ENCODE measurements around the gene COMMD4.
A peak's percentile ranks its signal among the peaks of the same experiment; 100 is the strongest.
"Not testable (repeated sequence)": the region's sequence is repeated elsewhere in the genome, so short reads cannot be mapped to it uniquely, and the experiment has no call there.

Gene COMMD4

GRCh38 chr15:75332093-75332492 is 3.8 kb upstream of the COMMD4 start:
- not testable (repeated sequence) for DNase-seq (ENCODE audit: low spot score)

DNA sequence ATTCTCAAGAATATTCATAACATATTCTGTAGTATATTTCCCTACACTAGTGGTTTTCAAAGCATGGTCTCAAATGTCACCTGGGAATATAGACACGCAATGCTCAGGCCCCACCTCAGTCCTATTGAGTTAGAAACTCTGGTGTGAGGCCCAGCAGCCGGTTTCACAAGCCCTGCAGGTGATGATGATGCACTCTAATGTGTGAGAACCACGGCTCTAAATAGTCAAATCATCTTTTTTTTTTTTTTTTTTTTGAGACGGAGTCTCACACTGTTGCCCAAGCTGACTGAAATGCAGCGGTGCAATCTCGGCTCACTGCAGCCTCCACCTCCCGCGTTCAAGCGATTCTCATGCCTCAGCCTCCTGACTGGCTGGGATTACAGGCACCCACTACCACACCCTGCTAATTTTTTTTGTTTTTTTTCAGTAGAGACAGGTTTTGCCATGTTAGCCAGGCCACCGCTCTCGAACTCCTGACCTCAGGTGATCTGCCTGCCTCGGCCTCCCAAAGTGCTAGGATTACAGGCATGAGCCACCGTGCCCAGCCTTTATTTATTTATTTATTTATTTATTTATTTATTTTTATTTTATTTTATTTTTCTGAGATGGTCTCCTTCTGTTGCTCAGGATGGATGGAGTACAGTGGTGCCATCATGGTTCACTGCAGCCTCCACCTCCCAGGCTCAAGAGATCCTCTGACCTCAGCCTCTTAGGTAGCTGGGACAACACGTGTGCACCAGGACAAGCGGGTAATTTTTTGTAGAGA is 2.0 kb upstream of the COMMD4 start:
- DNase-seq (ENCODE audit: low spot score): not testable (repeated sequence)

- peak; percentile 4 for DNase-seq (ENCODE audit: low spot score)
Measured at GRCh38 chr15:75335313-75335704, 554 bp upstream of the COMMD4 start.

DNA sequence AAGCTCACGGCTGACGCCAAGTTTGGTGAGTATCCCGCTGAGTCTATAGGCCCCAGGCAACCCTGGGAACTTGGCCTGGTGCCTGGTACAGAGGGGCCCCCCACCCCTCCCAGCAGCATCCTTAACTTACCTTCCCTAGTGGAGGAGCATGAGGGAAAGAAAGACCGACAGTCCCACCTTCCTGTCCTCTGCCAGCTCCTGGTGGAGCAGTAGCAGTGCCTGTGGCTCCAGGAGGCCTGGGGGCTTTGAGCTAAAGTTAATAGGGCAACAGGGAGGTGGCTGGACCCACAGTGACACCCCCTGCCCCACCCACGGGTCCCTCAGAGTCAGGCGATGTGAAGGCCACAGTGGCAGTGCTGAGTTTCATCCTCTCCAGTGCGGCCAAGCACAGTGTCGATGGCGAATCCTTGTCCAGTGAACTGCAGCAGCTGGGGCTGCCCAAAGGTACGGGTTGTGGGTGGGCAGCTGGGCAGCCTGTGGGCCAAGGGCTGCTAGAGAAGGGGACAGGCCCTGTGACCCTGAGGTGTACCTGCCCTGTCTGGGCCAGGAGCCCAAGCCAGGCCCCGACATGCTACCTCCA is 2.9 kb downstream of the COMMD4 start:
- DNase-seq (ENCODE audit: low spot score): no peak

DNA sequence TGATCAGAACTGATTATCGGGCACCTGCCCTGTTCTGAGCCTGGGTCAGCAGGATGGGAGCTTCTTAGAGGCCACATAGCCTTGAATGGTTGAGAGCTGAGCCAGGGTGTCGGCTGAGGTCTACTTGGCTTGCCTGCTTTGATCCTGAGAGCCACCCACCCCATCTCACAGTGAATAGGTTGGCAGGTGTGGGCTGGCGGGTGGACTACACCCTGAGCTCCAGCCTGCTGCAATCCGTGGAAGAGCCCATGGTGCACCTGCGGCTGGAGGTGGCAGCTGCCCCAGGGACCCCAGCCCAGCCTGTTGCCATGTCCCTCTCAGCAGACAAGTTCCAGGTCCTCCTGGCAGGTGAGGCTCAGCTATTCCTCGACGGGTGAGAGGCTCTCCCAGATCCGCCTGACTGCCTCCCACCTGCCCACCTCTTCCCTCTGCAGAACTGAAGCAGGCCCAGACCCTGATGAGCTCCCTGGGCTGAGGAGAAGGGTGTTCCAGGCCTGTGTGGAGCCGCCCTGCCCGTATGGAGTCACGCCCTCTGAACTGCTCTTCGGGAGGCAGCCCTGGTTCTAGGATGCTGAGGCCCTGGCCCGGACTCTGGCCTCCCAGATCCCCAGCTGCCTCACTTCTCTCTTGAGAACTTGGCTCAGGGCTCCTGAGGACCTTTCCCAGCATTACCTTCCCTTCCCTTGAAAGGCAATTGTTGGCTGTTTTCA is 3.8 kb downstream of the COMMD4 start:
- DNase-seq (ENCODE audit: low spot score): no peak

- no peak for DNase-seq (ENCODE audit: low spot score)
Measured at GRCh38 chr15:75342221-75342620, 6.4 kb downstream of the COMMD4 start.

DNA sequence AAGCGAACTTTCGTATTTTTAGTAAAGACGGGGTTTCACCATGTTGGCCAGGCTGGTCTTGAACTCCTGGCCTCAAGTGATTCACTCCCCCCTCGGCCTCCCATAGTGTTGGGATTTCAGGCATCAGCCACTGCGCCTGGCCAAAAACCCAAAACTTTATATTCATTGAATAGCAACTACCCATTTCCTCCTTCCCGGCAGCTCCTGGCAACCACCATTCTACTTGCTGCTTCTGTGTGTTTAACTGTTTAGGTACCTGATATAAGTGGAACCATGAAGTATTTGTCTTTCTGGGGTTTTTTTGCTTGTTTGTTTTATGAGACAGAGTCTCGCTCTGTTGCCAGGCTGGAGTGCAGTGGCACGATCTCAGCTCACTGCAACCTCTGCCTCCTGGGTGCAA is 8.1 kb downstream of the COMMD4 start:
- not testable (repeated sequence) for DNase-seq (ENCODE audit: low spot score)

GRCh38 chr15:75346796-75347221 is 10.9 kb downstream of the COMMD4 start, which contains the start of gene NEIL1:
TSS of gene NEIL1 (plus strand) at chr15:75347039. CDS start at chr15:75348906, 1,867 bp downstream.
- no peak for DNase-seq (ENCODE audit: low spot score)

GRCh38 chr15:75347222-75348033 is 11.6 kb downstream of the COMMD4 start:
- DNase-seq (ENCODE audit: low spot score): no peak

DNA sequence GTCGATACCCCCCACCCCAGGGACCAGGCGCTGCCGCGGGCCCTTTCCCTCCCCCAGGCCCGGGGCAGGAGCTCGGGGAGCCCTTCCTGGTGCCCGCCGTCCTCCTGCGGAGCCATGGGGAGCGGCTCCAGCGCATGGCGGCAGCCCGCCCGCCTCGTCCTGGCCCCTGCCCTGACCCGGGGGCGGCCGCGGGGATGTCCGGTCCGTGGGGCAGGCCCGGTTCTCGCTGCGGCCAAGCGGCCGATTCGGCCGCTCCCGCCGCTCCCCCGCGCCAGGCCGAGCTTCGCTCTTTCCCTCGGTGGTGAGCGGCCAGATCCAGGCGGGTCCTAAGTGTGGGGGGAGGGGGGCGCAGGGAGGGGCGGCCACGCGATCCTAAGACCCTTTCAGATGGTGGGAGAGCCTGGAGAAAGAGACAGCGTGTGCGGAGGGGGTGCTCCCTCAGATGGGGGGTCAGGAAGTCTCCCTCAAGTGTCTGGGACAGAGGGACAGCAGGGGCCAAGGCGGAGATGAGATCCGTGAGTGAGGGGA is 12.2 kb downstream of the COMMD4 start:
- DNase-seq (ENCODE audit: low spot score): no peak

DNA sequence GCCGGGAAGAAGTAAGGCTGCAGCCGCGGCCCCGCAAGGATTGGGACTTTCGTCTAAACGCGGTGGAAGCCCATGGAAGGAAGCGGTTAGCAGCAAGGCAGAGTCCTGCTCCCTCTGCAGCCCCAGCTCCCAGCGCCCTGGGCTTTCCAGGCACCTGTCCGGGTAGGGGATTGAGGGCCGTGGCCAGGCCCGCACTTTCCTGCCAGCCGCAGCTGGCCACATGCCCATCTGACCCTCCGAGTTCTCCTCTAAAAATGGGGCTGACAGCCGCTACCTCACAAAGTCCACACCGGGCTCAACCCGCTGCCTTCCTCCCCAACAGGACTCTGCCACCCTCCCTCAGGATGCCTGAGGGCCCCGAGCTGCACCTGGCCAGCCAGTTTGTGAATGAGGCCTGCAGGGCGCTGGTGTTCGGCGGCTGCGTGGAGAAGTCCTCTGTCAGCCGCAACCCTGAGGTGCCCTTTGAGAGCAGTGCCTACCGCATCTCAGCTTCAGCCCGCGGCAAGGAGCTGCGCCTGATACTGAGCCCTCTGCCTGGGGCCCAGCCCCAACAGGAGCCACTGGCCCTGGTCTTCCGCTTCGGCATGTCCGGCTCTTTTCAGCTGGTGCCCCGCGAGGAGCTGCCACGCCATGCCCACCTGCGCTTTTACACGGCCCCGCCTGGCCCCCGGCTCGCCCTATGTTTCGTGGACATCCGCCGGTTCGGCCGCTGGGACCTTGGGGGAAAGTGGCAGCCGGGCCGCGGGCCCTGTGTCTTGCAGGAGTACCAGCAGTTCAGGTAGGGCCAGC is 12.9 kb downstream of the COMMD4 start:
- no peak for DNase-seq (ENCODE audit: low spot score)

DNA sequence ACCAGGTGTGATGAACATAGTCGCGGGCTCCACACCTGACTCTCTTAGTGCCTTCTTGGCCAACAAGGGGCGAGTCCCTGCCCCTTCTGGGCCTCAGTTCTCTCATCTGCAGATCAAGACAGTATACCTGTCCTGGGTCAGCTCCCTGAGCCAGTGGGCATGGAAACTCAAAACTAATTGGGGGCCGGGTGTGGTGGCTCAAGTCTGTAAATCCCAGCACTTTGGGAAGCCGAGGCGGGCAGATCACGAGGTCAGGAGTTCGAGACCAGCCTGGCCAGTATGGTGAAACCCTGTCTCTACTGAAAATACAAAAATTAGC is 13.4 kb downstream of the COMMD4 start:
- not testable (repeated sequence) for DNase-seq (ENCODE audit: low spot score)

DNA sequence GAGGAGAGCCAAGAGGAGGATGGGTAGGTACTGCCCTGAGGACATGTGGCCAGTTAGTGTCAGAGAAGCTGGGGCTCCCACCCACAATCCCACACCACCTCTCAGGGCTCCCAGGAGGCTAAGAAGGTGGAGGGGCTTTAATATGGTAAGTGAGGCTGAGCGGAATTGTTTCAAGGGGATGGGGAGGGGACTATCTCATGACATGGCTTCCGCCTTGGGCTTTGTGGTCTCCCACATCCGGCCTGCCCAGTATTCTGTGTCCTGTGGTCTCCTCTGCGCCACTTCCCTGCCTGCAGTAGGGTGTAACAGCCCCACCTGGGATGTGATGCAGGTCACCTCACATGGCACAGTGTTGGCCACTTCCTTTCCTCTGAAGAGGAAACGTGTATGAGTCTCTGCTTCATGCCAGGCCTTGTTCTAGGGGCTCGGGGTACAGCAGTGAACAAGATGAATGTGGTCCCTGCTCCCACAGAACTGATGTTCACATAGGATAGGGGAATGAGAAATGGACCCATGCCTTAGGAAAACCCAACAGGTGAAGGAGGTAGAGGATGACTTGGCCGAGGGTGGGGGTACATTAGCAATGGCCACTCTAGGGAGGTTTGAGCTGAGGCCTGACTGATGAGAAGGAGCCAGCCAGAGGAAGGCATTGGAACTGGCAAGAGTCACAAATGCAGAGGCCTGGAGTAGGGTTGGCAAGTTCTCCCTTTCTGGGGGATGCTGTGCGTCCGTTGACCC is 14.2 kb downstream of the COMMD4 start:
- no peak for DNase-seq (ENCODE audit: low spot score)

GRCh38 chr15:75350601-75351361 is 14.9 kb downstream of the COMMD4 start:
- DNase-seq (ENCODE audit: low spot score): no peak

DNA sequence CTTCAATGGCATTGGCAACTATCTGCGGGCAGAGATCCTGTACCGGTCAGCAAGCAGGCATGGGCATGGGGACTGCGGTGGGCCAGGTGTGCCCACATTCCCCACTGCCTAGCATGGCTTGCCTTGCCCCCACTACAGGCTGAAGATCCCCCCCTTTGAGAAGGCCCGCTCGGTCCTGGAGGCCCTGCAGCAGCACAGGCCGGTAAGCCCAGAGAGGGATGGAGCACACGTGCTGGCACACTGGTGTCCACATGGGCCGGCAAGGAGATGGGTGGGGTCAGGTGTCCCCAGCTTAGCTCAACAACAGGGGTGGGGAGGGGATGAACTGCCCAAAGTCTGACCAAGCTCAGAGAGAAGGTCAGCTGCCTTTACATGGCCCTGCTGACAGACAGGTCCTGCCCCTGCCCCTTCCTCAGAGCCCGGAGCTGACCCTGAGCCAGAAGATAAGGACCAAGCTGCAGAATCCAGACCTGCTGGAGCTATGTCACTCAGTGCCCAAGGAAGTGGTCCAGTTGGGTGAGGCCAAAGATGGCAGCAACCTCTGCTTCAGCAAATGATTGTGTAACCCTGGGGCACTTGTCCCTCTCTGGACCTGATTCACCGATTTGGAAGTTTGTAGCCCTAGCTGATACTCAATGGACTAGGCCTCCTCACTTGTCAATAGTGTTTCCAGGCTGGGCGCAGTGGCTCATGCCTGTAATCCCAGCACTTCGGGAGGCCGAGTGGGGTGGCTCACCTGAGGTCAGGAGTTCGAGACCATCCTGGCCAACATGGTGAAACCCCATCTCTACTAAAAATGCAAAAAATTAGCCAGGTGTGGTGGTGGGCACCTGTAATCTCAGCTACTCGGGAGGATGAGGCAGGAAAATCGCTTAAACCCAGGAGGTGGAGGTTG is 16.6 kb downstream of the COMMD4 start:
- no peak for DNase-seq (ENCODE audit: low spot score)

- no peak for DNase-seq (ENCODE audit: low spot score)
Measured at GRCh38 chr15:75353604-75354003, 17.7 kb downstream of the COMMD4 start.

- no peak for DNase-seq (ENCODE audit: low spot score)
Measured at GRCh38 chr15:75354454-75354853, 18.6 kb downstream of the COMMD4 start.

DNA sequence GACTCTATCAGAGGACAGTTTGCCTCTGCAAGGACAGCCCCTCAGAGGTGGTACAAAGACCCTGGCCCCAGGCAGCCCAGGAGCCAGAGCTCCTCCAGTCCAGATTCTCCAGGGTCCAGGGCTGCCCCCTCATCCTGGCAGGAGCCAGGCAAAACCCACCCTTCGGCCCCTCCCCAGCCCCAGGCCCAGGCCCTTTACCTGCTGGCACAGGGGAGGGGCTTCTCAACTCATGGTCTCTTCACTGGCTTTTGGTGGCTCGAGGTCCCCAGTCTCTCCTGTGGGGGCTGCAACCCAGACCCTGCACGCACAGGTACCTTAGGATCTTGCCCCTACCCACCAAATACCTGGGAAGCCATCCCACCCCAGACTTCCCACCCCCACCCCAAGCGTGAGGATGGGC is 19.5 kb downstream of the COMMD4 start:
- DNase-seq (ENCODE audit: low spot score): no peak

DNA sequence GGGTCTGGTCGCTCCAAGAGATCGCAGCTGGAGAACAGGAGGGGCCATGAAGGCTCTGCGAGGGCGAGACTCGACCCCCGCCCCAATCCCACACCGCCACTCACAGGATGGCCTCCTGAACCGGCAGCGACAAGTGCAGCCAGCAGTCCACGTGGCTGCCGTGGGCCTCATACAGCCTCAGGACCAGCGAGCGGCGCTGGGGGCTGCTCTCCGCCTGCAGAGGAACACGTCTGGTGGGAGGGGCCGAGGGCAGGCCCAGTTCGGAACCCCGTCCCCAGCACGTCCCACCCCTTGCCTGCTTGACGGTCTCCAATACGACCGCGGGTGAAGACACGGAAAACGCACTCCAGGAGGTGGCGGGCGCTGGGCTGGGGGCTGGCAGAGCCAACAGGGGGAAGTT is 20.1 kb downstream of the COMMD4 start:
- DNase-seq (ENCODE audit: low spot score): no peak
